Endothelial cell (in vitro differentiated cells): ENCODE data around the gene NFATC2. TPM values are rescaled to one million over a fixed set of nuclear protein-coding genes. Genes with fewer than 3 reads are reported as not detected.

Experiments used
- DNase-seq: peaks from one replicate; pipeline ENCODE4 v3.0.0; 2021; ENCODE audit warnings: low spot score
- H3K27ac Mint-ChIP-seq: one replicate; pipeline ENCODE4 v1.8.0; 2021; ENCODE audit warnings: mixed read lengths, inconsistent platforms; ENCODE audit not compliant: unreplicated experiment
- H3K27me3 Mint-ChIP-seq: one replicate; pipeline ENCODE4 v1.8.0; 2021; ENCODE audit warnings: mild to moderate bottlenecking, moderate library complexity, mixed read lengths, inconsistent platforms; ENCODE audit not compliant: unreplicated experiment
- H3K36me3 Mint-ChIP-seq: one replicate; pipeline ENCODE4 v1.8.0; 2021; ENCODE audit warnings: mild to moderate bottlenecking, low read depth, mixed read lengths, inconsistent platforms; ENCODE audit not compliant: unreplicated experiment
- H3K4me1 Mint-ChIP-seq: one replicate; pipeline ENCODE4 v1.8.0; 2021; ENCODE audit warnings: mild to moderate bottlenecking, mixed read lengths, inconsistent platforms; ENCODE audit not compliant: unreplicated experiment
- H3K4me3 Mint-ChIP-seq: one replicate; pipeline ENCODE4 v1.8.0; 2021; ENCODE audit warnings: mild to moderate bottlenecking, mixed read lengths, inconsistent platforms; ENCODE audit not compliant: unreplicated experiment
- H3K9me3 Mint-ChIP-seq: one replicate; pipeline ENCODE4 v1.8.0; 2021; ENCODE audit warnings: mixed read lengths, inconsistent platforms; ENCODE audit not compliant: unreplicated experiment
- CTCF ChIP-seq: fragments of 200-600 bp; sonication (generic); IDR thresholded peaks from one replicate; pipeline ENCODE4 v1.5.0; 2021; ENCODE audit warnings: antibody characterized with exemption; ENCODE audit not compliant: unreplicated experiment
- total RNA-seq: library from RNA; stranded (reverse); fragmentation: NEBNext Ultra II Directional; extraction: Animal tissue kit (Norgen Biotek cat#: 25700); gene quantifications from one replicate; pipeline ENCODE4 v1.2.1, GENCODE V29; 2021; ENCODE audit not compliant: unreplicated experiment

The NFATC2 gene
- total RNA-seq, 1 donor from 2014 or later: 3.5 TPM

DNA sequence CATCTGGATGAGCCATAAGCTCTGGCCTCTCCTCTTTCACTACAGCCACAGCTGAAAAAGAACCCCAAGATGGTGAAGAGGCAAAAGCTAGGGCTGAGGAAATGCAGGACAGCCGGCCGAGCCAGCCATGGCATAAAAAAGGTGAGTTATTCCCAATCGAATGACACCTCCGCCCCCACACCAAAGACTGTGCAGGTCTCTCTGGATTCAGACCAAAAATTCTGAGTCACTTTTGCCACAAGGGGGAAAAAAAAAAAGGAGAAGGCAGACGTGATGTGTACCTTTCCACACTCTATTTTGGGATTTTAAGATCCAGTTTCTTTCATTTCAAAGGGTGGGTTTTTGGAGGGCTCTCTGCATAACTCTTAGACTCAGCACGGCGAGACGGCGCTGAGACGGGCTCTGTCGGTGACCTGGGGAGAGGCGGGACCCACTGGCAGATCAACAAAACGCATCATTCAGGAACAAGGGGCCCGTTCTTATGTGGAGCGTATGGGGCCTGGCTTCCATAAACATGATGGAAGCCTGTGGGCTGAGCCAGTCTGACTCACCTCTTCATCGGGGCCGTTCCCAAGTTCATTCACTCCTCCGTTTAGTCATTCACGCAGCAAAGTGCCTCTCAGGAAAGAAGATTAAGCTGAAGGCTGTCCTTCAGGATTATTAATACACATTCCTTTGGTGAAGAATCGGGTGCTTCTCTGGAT lies 54.8 kb downstream of the NFATC2 start:
- no peak for TF ChIP-seq CTCF
- Mint-ChIP-seq H3K9me3 (no peaks in the 10 kb centered on the region), H3K4me1 (peaks cover 32% of the 10 kb centered on the region), H3K27me3 (peaks cover 8% of the 10 kb centered on the region), H3K4me3 (no peak overlapping the region), H3K36me3 (peaks cover 4% of the 10 kb centered on the region), H3K27ac (no peak overlapping the region)
- no peak for DNase-seq

DNA sequence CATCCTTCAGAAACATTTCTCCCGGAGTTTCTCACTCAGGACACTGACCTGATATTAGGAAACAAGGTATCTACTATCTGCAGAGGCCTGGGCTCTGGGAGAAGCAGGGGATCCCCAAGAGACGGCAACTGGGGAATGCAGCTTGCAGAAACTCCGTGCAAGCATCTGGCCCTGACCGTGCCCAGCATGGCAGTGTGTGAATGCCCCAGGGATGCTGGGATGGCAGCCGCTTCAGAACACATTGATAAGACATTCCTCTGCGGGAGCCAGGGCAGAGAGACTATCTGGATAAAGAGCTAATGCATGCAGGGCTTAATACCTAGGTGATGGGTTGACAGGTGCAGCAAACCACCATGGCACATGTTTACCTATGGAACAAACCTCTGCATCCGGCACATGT lies 55.4 kb downstream of the NFATC2 start:
- Mint-ChIP-seq H3K36me3 (peaks cover 4% of the 10 kb centered on the region), H3K4me1 (peaks cover 27% of the 10 kb centered on the region), H3K27me3 (peaks cover 8% of the 10 kb centered on the region), H3K27ac (no peak overlapping the region), H3K9me3 (no peaks in the 10 kb centered on the region), H3K4me3 (no peak overlapping the region)
- TF ChIP-seq CTCF: no peak
- no peak for DNase-seq

GRCh38 chr20:51486197-51487005 lies 56.1 kb downstream of the NFATC2 start:
- TF ChIP-seq CTCF: no peak
- Mint-ChIP-seq H3K27ac (no peak overlapping the region), H3K4me1 (peaks cover 27% of the 10 kb centered on the region), H3K4me3 (no peak overlapping the region), H3K9me3 (no peaks in the 10 kb centered on the region), H3K36me3 (no peaks in the 10 kb centered on the region), H3K27me3 (peaks cover 8% of the 10 kb centered on the region)
- DNase-seq: no peak

GRCh38 chr20:51484831-51485230 lies 57.7 kb downstream of the NFATC2 start:
- TF ChIP-seq CTCF: no peak
- Mint-ChIP-seq H3K9me3 (no peaks in the 10 kb centered on the region), H3K4me3 (no peak overlapping the region), H3K4me1 (peaks cover 27% of the 10 kb centered on the region), H3K27me3 (peaks cover 7% of the 10 kb centered on the region), H3K27ac (no peak overlapping the region), H3K36me3 (no peaks in the 10 kb centered on the region)
- no peak for DNase-seq

- no peak for DNase-seq
- H3K36me3 Mint-ChIP-seq: no peaks in the 10 kb centered on the region
- H3K27me3 Mint-ChIP-seq: peaks cover 5% of the 10 kb centered on the region
- TF ChIP-seq CTCF: no peak
- no peaks in the 10 kb centered on the region for H3K9me3 Mint-ChIP-seq
- peaks cover 26% of the 10 kb centered on the region for H3K4me1 Mint-ChIP-seq
- no peak overlapping the region for H3K27ac Mint-ChIP-seq
- H3K4me3 Mint-ChIP-seq: no peak overlapping the region
Measured at GRCh38 chr20:51484141-51484815, 58.2 kb downstream of the NFATC2 start.
